Smooth muscle cell (in vitro differentiated cells): ENCODE data around the gene NHLRC2. TPM values are rescaled to one million over a fixed set of nuclear protein-coding genes. Genes with fewer than 3 reads are reported as not detected.

Experiments used
- DNase-seq: peaks from one replicate; lab custom pipeline; 2025; ENCODE audit not compliant: unreplicated experiment; lab: John Stamatoyannopoulos, UW
- H2AFZ ChIP-seq: fragments of 200-600 bp; sonication (generic); 2 replicates; pipeline ENCODE4 v1.6.0; 2016; ENCODE audit warnings: antibody characterized with exemption, low read depth, mild to moderate bottlenecking
- H3F3A ChIP-seq: fragments of 200-600 bp; sonication (generic); 2 replicates; pipeline ENCODE4 v1.6.0; 2017; ENCODE audit warnings: antibody characterized with exemption, low read depth
- H3K27ac ChIP-seq: fragments of 200-600 bp; sonication (generic); 2 replicates; pipeline ENCODE4 v1.5.1; 2016; ENCODE audit warnings: low read depth, mild to moderate bottlenecking
- H3K27me3 ChIP-seq: fragments of 200-600 bp; sonication (generic); 2 replicates; pipeline ENCODE4 v1.6.1; 2016; ENCODE audit warnings: low read depth, mild to moderate bottlenecking
- H3K36me3 ChIP-seq: fragments of 200-600 bp; sonication (generic); 2 replicates; pipeline ENCODE4 v1.5.1; 2016; ENCODE audit warnings: low read depth
- H3K4me1 ChIP-seq: fragments of 200-600 bp; sonication (generic); 2 replicates; pipeline ENCODE4 v1.5.1; 2016; ENCODE audit warnings: low read depth
- H3K4me2 ChIP-seq: fragments of 200-600 bp; sonication (generic); 2 replicates; pipeline ENCODE4 v1.6.0; 2016; ENCODE audit warnings: mild to moderate bottlenecking
- H3K4me3 ChIP-seq: fragments of 200-600 bp; sonication (generic); 2 replicates; pipeline ENCODE4 v1.5.1; 2016; ENCODE audit warnings: mild to moderate bottlenecking
- H3K79me2 ChIP-seq: fragments of 200-600 bp; sonication (generic); 2 replicates; pipeline ENCODE4 v1.6.0; 2016; ENCODE audit warnings: low read depth, mild to moderate bottlenecking
- H3K9ac ChIP-seq: fragments of 200-600 bp; sonication (generic); 2 replicates; pipeline ENCODE4 v1.6.0; 2016; ENCODE audit warnings: low read depth
- H3K9me3 ChIP-seq: fragments of 200-600 bp; sonication (generic); replicated peaks from 2 replicates; pipeline ENCODE4 v1.5.1; 2016; ENCODE audit warnings: low read depth
- H4K20me1 ChIP-seq: fragments of 200-600 bp; sonication (generic); 2 replicates; pipeline ENCODE4 v1.6.0; 2016; ENCODE audit warnings: low read depth
- WGBS: methylation state at CpG from one replicate; pipeline ENCODE4 v1.1.7; 2016; ENCODE audit warnings: low lambda C conversion rate; 5-methylcytosine and 5-hydroxymethylcytosine counted together
- polyA plus RNA-seq: library from polyadenylated mRNA; unstranded; fragments of >200 nt; fragmentation: Nextera tagmentation; extraction: Ambion mirVana; gene quantifications from 2 replicates; pipeline ENCODE4 v1.2.1, GENCODE V29; 2016
- total RNA-seq: library from RNA; depleted of rRNA; stranded (reverse); fragments of >200 nt; gene quantifications from 2 replicates; pipeline ENCODE4 v1.2.3, GENCODE V29; 2014
- TF ChIP-seq, protein P1 (sequence below): fragments of 200-600 bp; sonication (generic); IDR thresholded peaks from 2 replicates; pipeline ENCODE4 v1.5.1; 2017; ENCODE audit warnings: borderline replicate concordance, mild to moderate bottlenecking, antibody characterized with exemption; ENCODE audit not compliant: insufficient read depth, poor library complexity, severe bottlenecking

Gene NHLRC2
- total and polyA plus RNA-seq, 2 experiments from 2014 or later = 5.1 to 14.4 TPM

DNA sequence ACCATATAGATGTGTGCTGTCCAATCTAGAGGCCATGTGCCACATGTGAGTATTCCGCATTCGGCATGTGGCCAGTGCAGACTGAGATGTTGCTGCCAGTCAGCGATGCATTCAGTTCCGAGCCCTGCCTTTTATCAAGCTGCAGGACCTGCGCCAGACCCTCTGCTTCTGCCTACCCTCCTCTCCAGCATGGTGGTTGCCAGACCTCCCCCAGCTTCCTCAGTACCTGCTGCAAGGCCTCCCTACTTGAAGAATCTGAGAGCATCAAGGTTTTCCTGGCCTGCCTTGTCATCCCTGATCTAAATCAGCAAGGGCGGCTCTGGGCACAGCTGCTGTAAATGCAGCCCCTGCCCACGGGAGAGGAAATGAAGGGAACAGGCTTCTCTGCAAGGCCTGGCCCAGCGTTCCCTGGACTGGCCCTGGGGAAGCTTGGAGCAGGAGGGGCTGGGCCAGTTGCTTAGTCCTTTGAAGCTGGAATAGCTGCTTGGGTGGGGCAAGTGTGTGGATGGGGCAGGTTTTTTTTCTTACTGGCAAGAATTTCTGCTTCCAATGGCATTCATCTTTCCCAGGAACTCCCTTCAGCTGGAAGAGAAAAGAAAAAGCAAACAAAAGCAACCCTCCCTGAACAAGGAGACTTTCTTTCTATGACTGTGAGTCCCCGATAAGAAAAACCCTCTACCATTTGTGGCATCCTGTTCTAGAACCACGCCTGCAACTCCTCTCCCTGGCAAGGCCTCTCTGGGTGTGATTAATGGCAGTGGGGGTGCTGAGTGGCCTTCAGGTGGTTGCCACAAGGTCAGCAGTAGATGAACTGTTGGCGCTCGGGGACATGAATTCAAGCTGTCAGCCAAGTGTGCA is 93.0 kb downstream of the NHLRC2 start:
- Histone ChIP-seq H3K4me3 (no peak overlapping the region), H2AFZ (no peak overlapping the region), H3K9ac (no peak overlapping the region), H3K27me3 (no peaks in the 10 kb centered on the region), H3F3A (no peaks in the 10 kb centered on the region), H3K27ac (no peak overlapping the region), H4K20me1 (no peaks in the 10 kb centered on the region), H3K4me1 (no peaks in the 10 kb centered on the region), H3K4me2 (no peak overlapping the region), H3K79me2 (no peaks in the 10 kb centered on the region), H3K36me3 (no peaks in the 10 kb centered on the region), H3K9me3 (no peaks in the 10 kb centered on the region)
- TF ChIP-seq, protein P1, sequence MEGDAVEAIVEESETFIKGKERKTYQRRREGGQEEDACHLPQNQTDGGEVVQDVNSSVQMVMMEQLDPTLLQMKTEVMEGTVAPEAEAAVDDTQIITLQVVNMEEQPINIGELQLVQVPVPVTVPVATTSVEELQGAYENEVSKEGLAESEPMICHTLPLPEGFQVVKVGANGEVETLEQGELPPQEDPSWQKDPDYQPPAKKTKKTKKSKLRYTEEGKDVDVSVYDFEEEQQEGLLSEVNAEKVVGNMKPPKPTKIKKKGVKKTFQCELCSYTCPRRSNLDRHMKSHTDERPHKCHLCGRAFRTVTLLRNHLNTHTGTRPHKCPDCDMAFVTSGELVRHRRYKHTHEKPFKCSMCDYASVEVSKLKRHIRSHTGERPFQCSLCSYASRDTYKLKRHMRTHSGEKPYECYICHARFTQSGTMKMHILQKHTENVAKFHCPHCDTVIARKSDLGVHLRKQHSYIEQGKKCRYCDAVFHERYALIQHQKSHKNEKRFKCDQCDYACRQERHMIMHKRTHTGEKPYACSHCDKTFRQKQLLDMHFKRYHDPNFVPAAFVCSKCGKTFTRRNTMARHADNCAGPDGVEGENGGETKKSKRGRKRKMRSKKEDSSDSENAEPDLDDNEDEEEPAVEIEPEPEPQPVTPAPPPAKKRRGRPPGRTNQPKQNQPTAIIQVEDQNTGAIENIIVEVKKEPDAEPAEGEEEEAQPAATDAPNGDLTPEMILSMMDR = no peak
- 79% methylated on average over 12 of the region's 12 CpGs for WGBS
- no peak for DNase-seq

DNA sequence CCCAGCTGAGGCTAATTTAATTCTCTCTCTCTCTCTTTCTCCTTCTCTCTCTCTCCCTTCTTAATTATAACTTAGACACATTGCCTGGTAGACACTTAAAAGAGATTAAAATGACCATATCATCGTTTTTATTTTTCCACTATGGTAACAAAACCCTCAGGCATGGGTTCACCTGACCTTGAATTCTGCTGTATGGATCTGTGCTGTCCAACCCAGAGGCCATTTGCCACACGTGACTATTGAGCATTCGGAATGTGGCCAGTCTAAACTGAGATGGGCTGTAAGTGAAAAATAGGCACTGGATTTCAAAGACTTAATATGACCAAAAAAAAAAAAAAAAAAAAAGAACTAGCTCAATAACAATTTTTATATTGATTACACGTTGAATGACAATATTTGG is 93.6 kb downstream of the NHLRC2 start:
- Histone ChIP-seq H3K27ac (no peak overlapping the region), H3F3A (no peaks in the 10 kb centered on the region), H3K27me3 (no peaks in the 10 kb centered on the region), H3K79me2 (no peaks in the 10 kb centered on the region), H3K4me2 (no peak overlapping the region), H3K9ac (no peak overlapping the region), H4K20me1 (no peaks in the 10 kb centered on the region), H3K4me1 (no peaks in the 10 kb centered on the region), H3K4me3 (no peak overlapping the region), H3K36me3 (no peaks in the 10 kb centered on the region), H2AFZ (no peak overlapping the region), H3K9me3 (no peaks in the 10 kb centered on the region)
- TF ChIP-seq, protein P1 = no peak
- WGBS = 84% methylated on average over 4 of the region's 4 CpGs
- DNase-seq = no peak

DNA sequence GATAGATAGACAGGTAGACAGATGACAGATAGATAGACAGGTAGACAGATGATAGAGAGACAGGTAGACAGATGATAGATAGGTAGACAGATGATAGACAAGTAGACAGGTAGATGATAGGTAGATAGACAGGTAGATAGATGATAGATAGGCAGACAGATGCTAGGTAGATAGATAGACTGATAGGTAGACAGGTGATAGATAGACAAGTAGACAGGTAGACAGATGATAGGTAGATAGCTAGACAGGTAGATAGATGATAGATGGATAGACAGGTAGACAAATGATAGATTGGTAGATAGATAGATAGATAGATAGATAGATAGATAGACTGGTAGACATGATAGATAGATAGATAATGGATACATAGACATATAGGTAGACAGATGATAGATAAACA is 95.8 kb downstream of the NHLRC2 start:
- Histone ChIP-seq H3K79me2 (no peaks in the 10 kb centered on the region), H3K27ac (no peak overlapping the region), H4K20me1 (no peaks in the 10 kb centered on the region), H2AFZ (no peak overlapping the region), H3K9ac (no peak overlapping the region), H3K4me3 (no peak overlapping the region), H3K27me3 (no peaks in the 10 kb centered on the region), H3K9me3 (no peaks in the 10 kb centered on the region), H3F3A (no peaks in the 10 kb centered on the region), H3K36me3 (no peaks in the 10 kb centered on the region), H3K4me2 (no peak overlapping the region), H3K4me1 (no peaks in the 10 kb centered on the region)
- TF ChIP-seq, protein P1 = no peak
- DNase-seq = no peak
